HG03159 (cell line): ENCODE results near the gene ORAI2.
A peak's percentile ranks its signal among the peaks of the same experiment; 100 is the strongest.
"Not testable (repeated sequence)": the region's sequence is repeated elsewhere in the genome, so short reads cannot be mapped to it uniquely, and the experiment has no call there.

Experiments
- ATAC-seq: cut with Tn5 transposase; IDR thresholded peaks from one replicate; pipeline ENCODE4 v1.9.1; 2021; ENCODE audit warnings: mild to moderate bottlenecking, moderate library complexity; ENCODE audit not compliant: unreplicated experiment

ORAI2 gene

DNA sequence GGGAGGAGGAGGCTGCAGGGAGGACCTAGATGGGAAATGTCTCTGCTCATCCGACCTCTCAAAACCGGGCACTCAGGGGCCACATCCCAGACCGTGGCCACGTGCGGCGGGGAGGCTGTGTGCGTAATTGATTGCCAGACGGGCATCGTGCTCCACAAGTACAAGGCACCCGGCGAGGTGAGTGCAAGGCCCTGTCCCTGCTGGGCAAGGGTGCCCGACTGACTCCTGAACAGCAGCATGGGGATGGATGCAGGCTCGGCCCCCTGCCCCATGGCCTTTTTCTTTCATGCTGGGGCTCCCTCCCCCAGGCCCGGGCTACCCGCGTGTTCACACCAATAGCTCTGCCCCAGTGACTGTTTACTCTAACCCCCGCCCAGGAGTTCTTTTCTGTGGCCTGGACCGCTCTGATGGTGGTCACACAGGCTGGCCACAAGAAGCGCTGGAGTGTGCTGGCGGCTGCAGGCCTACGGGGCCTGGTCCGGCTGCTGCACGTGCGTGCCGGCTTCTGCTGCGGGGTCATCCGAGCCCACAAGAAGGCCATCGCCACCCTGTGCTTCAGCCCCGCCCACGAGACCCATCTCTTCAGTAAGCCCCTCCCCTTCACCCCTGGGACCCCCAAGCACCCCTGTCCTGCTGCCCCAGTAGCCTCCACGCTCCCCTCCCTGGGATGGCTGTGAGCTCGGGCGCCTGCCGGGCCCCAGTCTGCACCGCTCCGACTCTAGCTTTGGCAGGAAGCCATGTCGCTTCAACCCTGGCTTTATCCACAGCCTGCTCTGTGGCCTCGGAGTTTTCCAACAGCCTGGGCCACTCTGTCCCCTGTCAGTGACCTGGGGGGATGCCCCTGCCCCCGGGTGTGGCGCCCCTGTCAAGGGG lies 35.3 kb downstream of the ORAI2 start:
- ATAC-seq: no peak

DNA sequence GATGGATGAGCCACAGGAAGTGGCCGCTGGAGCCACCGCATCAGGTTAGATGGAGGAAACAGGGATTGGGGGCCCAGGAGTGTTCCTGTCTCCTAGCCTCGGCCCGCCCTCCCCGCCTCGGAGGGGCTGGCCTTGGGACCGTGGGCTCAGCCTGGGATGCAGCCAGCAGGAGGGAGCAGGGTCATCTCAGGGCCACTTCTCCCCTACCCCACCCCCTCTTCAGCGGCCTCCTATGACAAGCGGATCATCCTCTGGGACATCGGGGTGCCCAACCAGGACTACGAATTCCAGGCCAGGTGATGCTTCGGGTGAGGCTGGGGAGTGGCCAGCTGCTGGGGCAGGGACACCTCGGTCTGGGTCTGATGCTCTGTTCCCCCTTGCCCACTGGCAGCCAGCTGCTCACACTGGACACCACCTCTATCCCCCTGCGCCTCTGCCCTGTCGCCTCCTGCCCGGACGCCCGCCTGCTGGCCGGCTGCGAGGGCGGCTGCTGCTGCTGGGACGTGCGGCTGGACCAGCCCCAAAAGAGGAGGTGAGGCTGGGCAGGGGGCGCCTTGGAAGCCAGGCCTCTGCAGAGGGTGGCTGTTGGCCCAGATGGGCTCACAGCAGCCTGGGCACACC lies 36.1 kb downstream of the ORAI2 start:
- ATAC-seq: no peak

DNA sequence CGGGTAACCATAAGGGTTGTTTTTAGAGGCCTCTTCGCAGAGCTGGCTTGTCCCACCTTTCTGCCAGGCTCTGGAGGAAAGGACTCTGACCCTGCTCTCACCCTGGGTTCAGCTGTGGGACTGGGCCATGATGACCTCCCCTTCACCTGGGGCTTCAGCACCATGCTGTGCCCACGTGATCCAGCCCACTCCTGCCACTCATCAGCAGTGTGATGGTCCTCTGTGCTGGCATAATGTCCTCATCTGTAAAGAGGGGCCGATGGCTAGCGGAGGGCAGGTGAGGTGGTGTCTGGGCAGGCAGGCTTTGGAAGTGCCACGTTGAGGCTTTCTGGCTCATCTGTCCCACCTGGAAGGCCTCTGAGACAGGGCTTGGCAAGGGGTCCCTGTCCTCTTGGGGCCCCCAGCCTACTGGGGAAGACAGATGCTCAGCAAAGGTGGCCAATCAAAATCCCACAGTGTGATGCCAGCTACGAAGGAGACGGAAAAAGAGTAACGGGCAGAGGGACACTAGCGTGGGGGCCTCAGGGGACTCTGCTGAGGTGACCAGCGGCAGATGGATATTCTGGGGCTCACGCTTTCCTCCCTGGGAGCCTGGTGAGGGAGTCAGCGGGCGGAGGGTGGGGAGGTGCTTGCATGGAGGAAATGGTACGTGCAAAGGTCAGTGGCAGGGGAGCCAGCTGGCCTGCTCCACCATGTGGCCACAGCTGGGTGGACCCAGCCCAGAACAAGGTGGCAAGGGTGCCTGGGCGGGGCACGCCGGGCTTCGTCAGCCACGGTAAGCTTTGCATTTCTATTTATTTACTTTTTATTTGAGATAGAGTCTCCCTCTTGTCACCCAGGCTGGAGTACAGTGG lies 36.8 kb downstream of the ORAI2 start:
- ATAC-seq: no peak

DNA sequence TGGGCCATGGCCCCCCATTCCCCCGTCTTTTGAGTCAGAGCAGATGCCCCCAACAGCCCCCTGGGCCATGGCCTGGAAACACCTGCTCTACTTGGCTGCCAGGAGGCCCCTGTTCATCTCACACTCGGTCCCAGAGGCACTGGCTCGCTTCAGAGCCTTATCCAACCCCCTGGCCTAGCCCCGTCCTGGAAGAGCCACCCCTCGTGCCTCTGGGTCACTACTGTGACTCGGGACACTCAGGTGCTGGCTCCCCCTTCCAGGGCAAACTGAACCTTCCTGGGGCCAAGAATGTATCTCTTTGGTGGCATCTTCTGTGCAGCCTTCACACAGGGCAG lies 38.4 kb downstream of the ORAI2 start:
- ATAC-seq: no peak

DNA sequence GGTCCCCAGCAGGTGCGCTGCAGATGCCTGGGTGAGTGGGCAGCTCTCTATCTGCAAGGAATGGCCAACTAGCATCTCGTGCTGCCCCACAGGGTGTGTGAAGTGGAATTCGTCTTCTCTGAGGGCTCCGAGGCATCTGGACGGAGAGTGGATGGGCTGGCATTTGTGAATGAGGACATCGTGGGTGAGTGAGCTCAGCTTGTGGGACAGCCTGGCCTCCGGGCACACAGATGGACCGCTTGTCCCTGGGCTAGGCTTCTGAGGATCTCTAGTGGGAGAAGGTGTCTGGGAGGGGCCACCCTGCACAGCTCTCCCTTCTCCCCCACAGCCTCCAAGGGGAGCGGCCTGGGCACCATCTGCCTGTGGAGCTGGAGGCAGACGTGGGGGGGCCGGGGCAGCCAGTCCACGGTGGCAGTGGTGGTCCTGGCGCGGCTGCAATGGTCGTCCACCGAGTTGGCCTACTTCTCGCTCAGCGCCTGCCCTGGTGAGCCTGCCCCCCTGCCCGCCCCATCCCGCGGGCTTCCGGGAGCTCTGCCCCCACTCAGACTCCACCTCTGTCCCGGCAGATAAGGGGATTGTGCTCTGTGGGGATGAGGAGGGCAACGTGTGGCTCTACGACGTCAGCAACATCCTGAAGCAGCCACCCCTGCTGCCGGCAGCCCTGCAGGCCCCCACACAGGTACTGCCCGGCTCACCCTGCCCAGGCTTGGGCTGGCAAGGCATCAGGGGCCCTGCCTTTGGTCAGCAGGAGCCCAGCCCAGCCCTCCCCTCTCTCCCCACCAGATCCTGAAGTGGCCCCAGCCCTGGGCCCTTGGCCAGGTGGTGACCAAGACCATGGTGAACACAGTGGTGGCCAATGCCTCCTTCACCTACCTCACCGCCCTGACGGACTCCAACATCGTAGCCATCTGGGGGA lies 39.0 kb downstream of the ORAI2 start:
- no peak for ATAC-seq

DNA sequence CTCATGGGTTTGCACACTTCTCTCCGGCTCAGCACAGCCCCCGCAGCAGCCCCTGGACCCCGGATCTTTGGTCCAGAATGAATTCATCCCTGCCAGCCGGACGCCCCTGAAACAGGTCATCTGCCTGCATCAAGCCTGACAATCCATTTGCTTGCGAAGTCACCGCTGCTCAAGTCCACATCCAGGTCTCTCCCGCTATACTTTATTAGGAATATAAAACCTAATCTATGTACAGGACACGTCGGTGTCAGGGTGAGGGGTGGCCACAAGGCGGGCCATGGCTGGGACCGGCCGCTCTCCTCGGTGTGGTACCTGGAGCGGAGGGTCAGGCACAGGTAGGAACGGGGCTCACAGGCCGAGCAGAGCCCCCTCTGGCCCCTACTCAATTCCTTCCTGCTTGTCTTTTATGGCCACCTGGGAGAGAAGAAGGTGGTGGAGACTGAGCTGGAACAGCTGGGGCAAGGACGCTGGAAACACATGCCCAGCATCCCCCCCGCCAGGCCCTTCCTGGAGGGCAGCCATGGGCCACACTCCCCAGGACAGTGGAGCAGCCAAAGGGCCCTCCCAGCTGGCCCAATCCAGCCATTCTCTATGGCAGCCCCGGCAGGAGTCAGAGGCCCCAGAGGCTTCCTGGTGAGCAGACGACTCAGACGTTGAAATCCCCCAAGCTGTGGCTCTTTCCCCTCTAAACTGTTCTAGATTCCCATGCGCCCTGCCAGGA lies 40.1 kb downstream of the ORAI2 start:
- ATAC-seq: no peak

DNA sequence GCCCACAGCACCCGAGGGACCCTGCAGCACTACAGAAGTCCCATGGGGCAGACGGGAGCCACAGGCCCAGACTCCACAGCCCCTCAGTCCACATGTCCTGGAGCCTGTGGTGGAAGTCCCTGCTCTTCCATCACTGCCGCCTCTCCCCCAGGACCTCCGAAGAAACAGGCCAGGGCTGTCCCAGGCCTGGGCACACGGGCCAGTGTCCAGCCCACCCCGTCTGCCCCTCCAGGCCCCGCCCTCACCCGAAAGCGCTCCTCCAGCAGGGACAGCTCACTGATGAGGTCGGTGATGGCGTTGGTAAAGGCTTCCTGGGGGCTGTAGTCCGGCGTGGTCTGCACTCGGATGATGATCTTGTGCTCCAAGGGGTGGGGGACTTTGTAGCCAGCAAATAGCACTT lies 40.7 kb downstream of the ORAI2 start:
- ATAC-seq: not testable (repeated sequence)

DNA sequence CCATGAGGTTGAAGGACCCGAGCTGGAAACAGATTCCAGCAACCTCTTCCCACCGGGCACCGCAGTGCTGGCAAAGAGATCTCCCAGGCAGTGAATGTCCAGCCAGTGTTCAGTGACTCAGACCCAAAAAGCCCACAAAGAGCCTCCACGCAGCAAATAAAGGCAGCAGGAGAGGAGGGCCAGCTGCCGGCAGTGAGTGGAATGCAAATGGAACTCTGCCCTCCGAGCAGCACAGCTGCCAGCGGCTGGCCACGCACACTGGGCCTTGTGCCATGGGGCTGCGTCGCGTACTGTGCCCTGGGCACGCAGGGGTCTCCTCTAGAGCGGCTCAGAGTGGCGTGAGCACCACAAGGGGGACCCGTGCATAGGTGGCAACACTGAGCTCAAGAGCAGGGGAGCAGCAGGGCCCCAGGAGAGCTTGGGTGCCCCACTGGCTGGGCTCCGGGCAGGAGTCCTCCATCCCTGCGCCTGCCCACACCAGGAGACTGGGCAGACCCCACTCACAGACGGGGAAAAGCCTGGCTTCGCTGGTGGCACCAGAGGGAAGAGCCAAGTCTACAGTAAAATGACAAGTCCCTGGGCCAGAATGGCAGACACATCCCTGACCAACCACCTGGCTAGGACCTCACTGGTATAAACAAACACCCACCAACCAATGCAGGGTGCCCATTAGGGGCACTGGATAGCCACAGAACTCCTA lies 41.5 kb downstream of the ORAI2 start:
- not testable (repeated sequence) for ATAC-seq

DNA sequence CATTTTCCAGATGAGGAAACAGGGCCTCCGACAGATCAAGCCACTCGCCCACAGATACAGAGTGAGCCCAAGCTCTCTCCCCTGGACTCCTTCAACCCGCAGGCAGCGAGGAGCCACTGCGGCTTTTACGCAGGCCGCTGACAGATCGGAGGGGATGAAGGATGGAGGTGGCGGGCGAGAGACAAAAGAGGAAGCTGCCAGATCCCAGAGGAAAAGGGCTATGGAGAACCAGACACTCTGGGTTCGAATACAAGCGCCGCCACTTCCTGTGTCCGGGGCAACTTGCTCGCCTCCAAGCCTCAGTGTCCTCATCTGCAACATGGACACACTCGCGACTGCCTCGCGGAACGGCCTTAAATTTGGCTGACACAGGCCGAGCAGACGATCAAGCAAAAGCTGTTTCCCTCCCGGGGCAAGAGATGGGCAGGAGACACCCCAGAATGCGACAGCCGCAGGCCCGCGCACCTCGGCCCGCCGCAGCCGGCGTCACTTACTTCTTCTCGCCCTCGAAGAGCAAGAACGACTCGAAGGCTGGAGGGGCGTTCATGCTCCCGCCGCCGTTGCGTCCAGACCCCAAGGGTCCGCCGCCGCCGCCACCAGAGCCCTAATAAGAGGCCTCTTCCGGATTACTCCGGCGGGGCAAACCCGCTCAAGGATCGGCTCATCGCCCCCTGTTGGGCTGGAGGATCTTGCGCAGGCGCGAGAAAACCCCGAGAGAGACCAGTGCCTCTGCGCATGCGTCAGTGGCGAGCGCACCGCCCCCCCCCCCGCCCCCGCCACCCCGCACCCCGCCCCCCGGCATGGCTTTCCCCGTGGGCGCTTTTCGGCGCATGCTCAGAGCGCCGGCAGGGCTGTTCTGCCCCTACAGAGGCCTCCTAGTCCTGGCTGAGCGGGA lies 45.2 kb downstream of the ORAI2 start, which contains the start of gene POLR2J:
Gene POLR2J, minus strand, starts transcription at position 609 of the 895 bp plus-strand sequence. Its CDS starts 62 bp downstream, at position 547.
- ATAC-seq: peak; percentile 77

DNA sequence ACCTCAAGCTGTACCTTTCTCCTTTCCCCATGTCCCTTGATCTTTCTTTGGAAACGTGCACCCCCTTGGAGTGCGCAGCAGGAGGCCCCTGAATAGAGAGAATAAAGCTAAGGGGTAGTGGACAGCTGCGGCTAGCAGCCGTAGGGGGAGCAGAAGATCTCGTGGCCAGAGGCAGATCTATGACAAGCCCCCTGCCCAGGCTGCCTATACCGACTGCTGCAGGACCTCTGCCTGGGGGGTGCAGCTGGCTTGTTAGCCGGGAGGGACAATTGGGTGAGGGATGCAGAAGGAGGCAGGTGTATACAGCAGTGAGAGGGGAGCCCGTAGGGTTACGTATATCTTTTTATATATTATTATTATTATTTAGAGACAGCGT lies 45.8 kb downstream of the ORAI2 start:
- peak; percentile 30 for ATAC-seq

DNA sequence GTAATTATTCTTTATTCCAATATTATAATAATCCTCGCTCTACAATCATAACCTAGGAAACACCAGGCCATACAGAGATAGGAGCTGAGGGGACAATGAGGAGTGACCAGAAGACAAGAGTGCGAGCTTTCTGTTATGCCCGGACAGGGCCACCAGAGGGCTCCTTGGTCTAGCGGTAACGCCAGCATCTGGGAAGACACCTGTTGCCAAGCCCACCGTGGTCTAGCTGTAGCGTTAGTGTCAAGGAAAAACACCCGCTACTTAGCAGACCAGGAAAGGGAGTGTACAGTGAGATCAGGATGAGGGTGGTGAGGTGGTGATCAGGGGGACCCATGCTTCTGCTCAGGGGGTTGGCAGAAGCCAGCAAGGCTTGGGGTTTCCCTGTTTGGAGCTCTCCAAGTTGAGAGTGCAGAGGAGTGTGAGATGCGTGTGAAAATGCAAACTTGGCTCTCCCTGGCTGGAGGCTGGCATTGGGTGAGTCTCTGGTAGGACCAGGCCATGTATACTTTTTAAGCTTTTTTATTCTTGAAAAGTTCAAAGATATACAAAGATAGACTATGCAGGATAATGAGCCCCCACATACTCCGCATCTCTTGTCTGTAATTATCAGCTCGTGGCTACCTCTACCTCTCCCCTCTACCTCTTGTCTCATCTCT lies 46.7 kb downstream of the ORAI2 start:
- ATAC-seq: not testable (repeated sequence)

DNA sequence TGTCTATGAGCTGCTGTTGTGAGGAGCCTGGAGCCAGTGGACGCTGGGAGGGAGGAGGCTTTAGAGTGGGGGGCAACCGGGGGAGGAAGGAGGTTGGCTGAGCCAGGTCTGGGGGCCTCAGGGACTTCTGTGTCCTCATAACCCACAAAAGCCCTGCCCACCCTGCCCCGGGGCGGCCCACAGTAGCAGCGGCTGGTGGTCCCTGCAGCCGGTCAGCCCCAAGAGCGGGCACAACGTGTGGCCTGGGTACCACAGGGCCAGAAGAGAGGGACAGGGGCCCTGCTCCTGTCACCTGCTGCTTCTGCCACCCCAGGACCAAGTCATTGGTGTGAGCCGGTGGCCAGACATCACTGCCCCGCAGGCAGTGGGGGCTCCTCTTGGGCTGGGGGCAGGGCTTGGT lies 48.6 kb downstream of the ORAI2 start:
- ATAC-seq: not testable (repeated sequence)

DNA sequence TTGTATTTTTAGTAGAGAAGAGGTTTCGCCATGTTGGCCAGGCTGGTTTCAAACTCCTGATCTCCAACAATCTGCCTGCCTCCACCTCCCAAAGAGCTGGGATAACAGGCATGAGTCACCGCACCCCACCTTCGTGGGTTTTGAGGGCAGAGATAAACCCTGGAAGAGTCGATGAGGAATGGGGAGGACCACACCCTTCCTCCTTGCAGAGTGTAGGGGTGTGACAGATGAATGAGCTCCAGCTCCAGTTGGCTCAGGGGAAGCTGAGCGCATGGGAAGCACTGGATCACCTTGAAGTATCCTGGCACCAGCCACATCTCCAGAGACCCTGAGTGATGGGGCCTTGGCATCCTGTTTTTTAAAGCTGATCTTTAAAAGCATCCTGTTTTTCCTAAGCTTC lies 50.9 kb downstream of the ORAI2 start:
- not testable (repeated sequence) for ATAC-seq

DNA sequence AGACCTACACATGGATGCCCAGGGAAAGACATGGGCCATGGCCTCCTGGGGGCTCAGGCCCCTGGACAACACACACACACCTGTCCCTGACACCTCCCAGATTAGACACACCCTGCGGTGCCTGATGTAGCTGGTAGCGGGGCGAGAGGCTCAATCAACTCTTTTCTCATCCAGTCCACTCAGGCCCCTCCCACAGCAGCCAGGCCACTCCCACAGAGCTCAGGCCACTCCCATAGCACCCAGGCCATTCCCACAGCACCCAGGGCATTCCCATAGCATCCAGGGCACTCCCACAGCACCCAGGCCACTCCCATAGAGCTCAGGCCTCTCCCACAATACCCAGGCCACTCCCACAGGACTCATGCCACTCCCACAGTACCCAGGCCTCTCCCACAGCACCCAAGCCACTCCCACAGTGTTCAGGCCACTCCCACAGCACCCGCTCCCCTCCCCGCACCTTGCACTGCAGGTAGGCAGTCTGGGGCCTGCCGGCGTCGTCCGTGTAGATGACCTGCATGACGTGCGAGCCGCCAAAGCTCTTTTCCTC lies 57.2 kb downstream of the ORAI2 start:
- ATAC-seq: peak; percentile 40

DNA sequence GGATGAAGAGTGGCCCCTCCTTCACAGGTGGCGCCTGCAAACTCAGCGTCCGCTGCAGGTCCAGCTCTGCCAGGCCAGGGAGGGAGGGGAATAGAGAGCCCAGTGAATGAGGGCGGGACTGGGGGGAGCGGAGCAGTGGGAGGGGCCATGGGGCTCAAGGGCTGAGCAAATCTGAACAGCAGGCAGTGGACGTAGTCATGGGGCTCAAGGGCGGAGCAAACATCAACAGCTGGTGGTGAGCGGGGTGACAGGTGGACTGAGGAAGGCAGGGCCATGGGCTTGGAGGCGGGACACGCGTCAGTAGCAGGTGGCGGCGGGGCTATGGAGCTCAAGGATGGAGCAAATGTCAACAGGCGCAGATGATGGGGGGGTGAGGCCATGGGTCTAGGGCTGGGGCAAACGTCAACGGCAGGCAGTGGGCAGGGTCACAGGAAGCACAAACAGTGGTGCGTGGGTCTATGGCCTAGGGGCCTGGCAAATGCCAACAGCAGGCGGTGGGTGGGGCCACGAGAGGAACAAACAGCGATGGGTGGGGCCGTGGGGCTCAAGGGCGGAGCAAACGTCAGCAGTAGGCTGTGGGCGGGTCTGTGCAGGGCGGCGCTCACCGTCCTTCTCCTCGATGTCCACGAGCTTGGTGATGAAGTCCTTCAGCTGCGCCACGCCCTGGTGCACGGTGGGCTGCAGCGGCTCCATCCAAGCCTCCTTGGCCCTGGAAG lies 60.0 kb downstream of the ORAI2 start:
- peak; percentile 46 for ATAC-seq

DNA sequence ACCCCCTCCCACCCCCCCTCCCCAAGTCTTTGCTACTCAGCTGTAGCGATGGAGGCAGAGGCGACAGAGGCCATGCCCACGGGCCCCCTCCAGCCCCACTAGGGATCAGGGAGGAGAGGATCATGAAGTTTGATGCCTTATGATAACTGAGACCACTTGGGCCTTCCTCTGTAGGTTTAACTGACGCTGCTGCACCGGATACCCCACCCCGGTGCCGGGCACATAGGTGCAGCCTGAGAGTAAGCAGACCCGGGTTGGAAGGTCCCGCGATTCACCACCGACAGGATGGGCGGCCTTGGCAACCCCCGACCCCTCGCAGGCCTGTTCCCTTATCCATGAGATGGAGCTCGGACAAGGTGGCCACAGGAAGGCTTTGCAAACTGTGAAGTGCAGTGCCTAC lies 60.7 kb downstream of the ORAI2 start:
- ATAC-seq: not testable (repeated sequence)
